Body of pancreas (tissue), 4 donors: ENCODE results near the gene CACNA1H. TPM values are rescaled to one million over a fixed set of nuclear protein-coding genes. Genes with fewer than 3 reads are reported as not detected.

Source experiments
- ATAC-seq: fragments of 150-250 bp; one replicate; pipeline ENCODE4 v1.9.1; 2016
- DNase-seq, 4 donors: peaks; one replicate each; pipeline ENCODE4 v3.0.0-alpha.2; 2019
- H3K27ac ChIP-seq, 4 donors: fragments of 200-600 bp; sonication (generic); 1 replicate in 3 of 4; 2 replicates in 1 of 4; pipeline versions ENCODE4 v1.5.1 to v1.6.1; 2016 to 2019; ENCODE audit warnings: mild to moderate bottlenecking in 1 of 4, mixed read lengths in 1 of 4, moderate library complexity in 1 of 4
- H3K27me3 ChIP-seq, 2 donors: fragments of 200-600 bp; sonication (generic); one replicate each; pipeline ENCODE4 v1.6.0; 2016; ENCODE audit warnings: mild to moderate bottlenecking in 1 of 2
- H3K36me3 ChIP-seq, 2 donors: fragments of 200-600 bp; sonication (generic); replicated peaks in 1 of 2; 2 replicates each; pipeline ENCODE4 v1.5.1; 2016; ENCODE audit warnings: low read depth in 2 of 2; ENCODE audit not compliant: insufficient read depth in 1 of 2
- H3K4me1 ChIP-seq: fragments of 200-600 bp; sonication (generic); one replicate; pipeline ENCODE4 v1.6.0; 2016
- H3K4me3 ChIP-seq, 2 donors: fragments of 200-600 bp; sonication (generic); 1 replicate in 1 of 2; 2 replicates in 1 of 2; pipeline ENCODE4 v1.5.1; 2016 to 2019
- H3K9me3 ChIP-seq, 3 donors: fragments of 200-600 bp; sonication (generic); 1 replicate in 2 of 3; 2 replicates in 1 of 3; pipeline ENCODE4 v1.5.1; 2016
- CTCF ChIP-seq, 7 experiments: fragments of 450-650 bp in 4 of 7; fragments of 200-600 bp in 3 of 7; sonication (generic) in 3 of 7; IDR thresholded peaks; one replicate each; pipeline ENCODE4 v1.5.1; 2016 to 2019; ENCODE audit warnings: antibody characterized with exemption in 7 of 7
- POLR2A ChIP-seq, 3 donors: fragments of 450-650 bp; IDR thresholded peaks; one replicate each; pipeline ENCODE4 v1.6.1; 2016; ENCODE audit warnings: antibody characterized with exemption in 3 of 3, mild to moderate bottlenecking in 2 of 3
- WGBS, 2 donors: methylation state at CpG; one replicate each; pipeline ENCODE4 v1.1.5; 2017; 5-methylcytosine and 5-hydroxymethylcytosine counted together
- intact Hi-C: fragments of 100-400 bp; cut with DNase I; formaldehyde crosslinking; loops from one replicate; pipeline ENCODE4 v1.15.1; 2023
- total RNA-seq, 2 donors: library from RNA; depleted of rRNA; stranded (reverse); fragments of >200 nt; gene quantifications; one replicate each; pipeline ENCODE4 v1.1.0, GENCODE V29; 2016

CACNA1H gene
- total RNA-seq, 2 donors from 2014 or later: 7.3 to 15.2 TPM

GRCh38 chr16:1199347-1200013 is 46.6 kb downstream of the CACNA1H start:
- 69 to 78% methylated on average over 9 to 12 of the region's 19 CpGs for WGBS, 2 donors
- Histone ChIP-seq H3K27me3 (no peaks in the 10 kb centered on the region), H3K4me3 (no peak overlapping the region), H3K4me1 (peaks cover 5% of the 10 kb centered on the region), H3K27ac (no peak overlapping the region), H3K9me3 (no peaks in the 10 kb centered on the region), H3K36me3 (no peaks in the 10 kb centered on the region)
- TF ChIP-seq CTCF (IDR thresholded peaks at IDR 0.05): no peak
- TF ChIP-seq POLR2A (IDR thresholded peaks at IDR 0.05): no peak
- no peak for DNase-seq
- intact Hi-C loops: no loop called here
- ATAC-seq: no peak

- WGBS, 2 donors: 80 to 81% methylated on average over 22 to 38 of the region's 38 CpGs
- Histone ChIP-seq H3K9me3 (no peaks in the 10 kb centered on the region), H3K27ac (no peak overlapping the region), H3K4me3 (no peak overlapping the region), H3K4me1 (no peaks in the 10 kb centered on the region), H3K27me3 (no peaks in the 10 kb centered on the region), H3K36me3 (no peaks in the 10 kb centered on the region)
- DNase-seq (no peak), ATAC-seq (no peak)
- intact Hi-C loops: no loop called here
- TF ChIP-seq CTCF (IDR thresholded peaks at IDR 0.05) (no peak), POLR2A (IDR thresholded peaks at IDR 0.05) (no peak)
Observed at GRCh38 chr16:1200014-1200627, 47.2 kb downstream of the CACNA1H start.

- ATAC-seq (no peak), DNase-seq (no peak)
- Histone ChIP-seq H3K27ac (no peak overlapping the region), H3K36me3 (no peaks in the 10 kb centered on the region), H3K27me3 (no peaks in the 10 kb centered on the region), H3K4me1 (no peaks in the 10 kb centered on the region), H3K4me3 (no peak overlapping the region), H3K9me3 (no peaks in the 10 kb centered on the region)
- intact Hi-C loops: no loop called here
- TF ChIP-seq CTCF (IDR thresholded peaks at IDR 0.05): no peak
- no peak for TF ChIP-seq POLR2A (IDR thresholded peaks at IDR 0.05)
- WGBS, 2 donors: 68 to 79% methylated on average over 8 to 25 of the region's 25 CpGs
Observed at GRCh38 chr16:1201444-1201843, 48.5 kb downstream of the CACNA1H start.

GRCh38 chr16:1202274-1202673 is 49.4 kb downstream of the CACNA1H start:
- no peaks in the 10 kb centered on the region for H3K27me3 ChIP-seq
- 76 to 81% methylated on average over 5 to 18 of the region's 18 CpGs for WGBS, 2 donors
- no peaks in the 10 kb centered on the region for H3K9me3 ChIP-seq
- no peak overlapping the region for H3K27ac ChIP-seq
- H3K36me3 ChIP-seq: no peaks in the 10 kb centered on the region
- DNase-seq: no peak
- intact Hi-C loops: no loop called here
- no peak for ATAC-seq
- no peaks in the 10 kb centered on the region for H3K4me1 ChIP-seq
- no peak overlapping the region for H3K4me3 ChIP-seq
- no peak for TF ChIP-seq CTCF (IDR thresholded peaks at IDR 0.05)
- TF ChIP-seq POLR2A (IDR thresholded peaks at IDR 0.05): no peak

GRCh38 chr16:1204933-1205332 is 52.0 kb downstream of the CACNA1H start:
- TF ChIP-seq CTCF (IDR thresholded peaks at IDR 0.05) (no peak), POLR2A (IDR thresholded peaks at IDR 0.05) (no peak)
- intact Hi-C loops: no loop called here
- no peaks in the 10 kb centered on the region for H3K4me1 ChIP-seq
- H3K36me3 ChIP-seq: no peaks in the 10 kb centered on the region
- H3K9me3 ChIP-seq: no peaks in the 10 kb centered on the region
- WGBS, 2 donors: 84% methylated on average over 8 of the region's 21 CpGs; no CpG with 5 or more reads in 1 of the 2 donors
- no peak overlapping the region for H3K27ac ChIP-seq
- ATAC-seq: no peak
- no peaks in the 10 kb centered on the region for H3K27me3 ChIP-seq
- H3K4me3 ChIP-seq: no peak overlapping the region
- no peak for DNase-seq
